Kasumi-1 (cell line): ENCODE measurements around the gene EHMT1.
"Not testable (repeated sequence)": the region's sequence is repeated elsewhere in the genome, so short reads cannot be mapped to it uniquely, and the experiment has no call there.

Experiments used
- DNase-seq, 2 experiments: peaks; one replicate each; lab custom pipeline; 2025; lab: John Stamatoyannopoulos, UW

Gene EHMT1

DNA sequence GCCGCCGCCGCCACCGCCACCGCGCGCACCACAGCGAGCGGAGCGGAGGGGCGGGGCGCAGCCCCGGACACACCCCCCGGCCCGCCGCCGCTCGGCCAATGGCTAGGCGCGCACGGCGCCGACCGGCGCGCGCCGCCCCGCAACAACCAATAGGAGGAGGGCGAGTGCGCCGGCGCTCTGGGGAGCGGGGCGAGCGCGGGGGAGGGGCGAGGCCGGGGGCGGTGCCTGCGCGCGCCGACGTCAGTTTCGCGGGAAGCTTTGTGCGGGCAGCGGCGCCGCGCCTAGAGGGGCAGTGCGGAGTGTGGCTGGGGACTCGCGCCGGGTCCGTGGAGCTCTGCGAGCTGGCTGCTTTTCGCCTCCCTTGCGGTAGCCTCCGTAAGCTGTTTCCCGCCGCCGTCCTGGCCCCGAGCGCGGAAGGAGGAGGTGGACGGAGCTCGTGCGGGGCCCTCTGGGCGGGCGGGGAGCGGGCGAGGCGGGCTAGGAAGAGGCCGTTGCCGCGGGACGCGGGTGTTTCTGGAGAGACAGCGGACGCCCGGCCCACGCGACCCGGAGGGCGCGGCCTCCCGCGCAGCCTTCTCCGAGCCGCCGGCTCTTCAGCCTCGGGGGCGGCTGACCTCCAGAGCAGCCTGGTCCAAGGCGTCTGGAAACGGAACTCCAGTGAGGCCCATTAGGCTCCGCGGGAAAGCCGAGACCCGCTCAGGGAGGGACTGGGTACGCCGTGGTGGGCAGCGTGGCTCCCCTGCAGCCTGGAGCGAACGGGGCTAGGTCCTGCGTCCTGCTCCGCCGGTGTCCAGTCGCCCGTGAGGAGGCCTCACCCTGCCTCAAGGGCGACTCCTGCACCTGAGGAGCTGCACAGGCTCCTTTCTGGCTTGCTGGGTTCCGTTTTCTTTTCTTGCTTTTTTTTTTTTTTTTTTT, 28.1 kb upstream of the EHMT1 start, which contains the start of gene ZMYND19:
Gene ZMYND19, minus strand, starts transcription at position 44 of the 915 bp plus-strand sequence. CDS start 249 bp downstream, outside the sequence.
- DNase-seq = peak; percentile 68 to 77

DNA sequence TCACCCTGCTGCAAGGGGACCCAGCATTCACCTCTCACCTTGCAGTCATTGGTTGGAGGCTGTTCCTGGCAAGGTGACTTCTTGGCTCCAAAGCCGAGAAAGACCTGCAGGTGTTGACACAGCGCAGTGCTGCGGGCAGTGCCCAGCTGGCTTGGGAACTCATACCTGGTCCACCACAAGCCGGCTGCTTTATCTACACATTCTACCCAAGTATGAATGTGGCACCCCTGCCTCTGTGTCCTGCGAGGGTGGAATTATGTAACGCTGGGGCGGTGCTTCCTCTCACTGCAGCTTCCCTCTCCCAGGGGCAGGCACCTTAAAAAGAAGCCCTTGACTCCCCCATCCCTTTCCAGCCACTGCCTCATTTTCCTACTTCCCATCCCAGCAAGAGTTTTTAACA, 26.0 kb upstream of the EHMT1 start:
- peak; percentile 30 to 41 for DNase-seq

DNA sequence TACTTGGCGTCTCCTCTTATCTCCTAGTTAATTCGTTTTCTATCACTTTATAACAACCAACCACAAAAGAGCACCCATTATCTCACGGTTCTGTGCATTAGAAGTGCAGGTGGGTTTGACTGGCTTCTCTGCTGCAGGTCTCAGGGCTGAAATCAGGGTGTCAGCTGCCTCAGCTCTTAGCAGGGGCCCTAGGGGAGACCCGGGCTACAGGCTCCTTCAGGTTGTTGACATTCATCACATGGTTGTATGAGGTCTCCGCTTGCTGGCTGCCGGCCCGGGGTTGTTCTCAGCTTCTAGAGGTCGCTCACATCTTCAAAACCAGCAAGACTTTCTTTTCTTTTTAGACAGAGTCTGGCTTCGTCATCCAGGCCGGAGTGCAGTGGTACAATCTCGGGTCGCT, 25.6 kb upstream of the EHMT1 start:
- DNase-seq = no peak

DNA sequence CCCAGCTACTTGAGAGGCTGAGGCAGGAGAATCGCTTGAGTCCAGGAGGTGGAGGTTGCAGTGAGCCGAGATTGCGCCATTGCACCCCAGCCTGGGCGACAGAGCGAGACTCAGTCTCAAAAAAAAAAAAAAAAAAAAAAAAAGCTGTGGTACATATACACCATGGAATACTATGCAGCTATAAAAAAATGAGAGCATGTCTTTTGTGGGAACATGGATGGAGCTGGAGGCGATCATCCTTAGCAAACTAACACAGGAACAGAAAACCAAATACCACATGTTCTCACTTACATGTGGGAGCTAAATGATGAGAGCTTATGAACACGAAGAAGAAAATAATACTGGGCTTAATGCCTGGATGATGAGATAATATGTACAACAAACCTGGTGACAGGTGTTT, 22.2 kb upstream of the EHMT1 start:
- DNase-seq = not testable (repeated sequence)

DNA sequence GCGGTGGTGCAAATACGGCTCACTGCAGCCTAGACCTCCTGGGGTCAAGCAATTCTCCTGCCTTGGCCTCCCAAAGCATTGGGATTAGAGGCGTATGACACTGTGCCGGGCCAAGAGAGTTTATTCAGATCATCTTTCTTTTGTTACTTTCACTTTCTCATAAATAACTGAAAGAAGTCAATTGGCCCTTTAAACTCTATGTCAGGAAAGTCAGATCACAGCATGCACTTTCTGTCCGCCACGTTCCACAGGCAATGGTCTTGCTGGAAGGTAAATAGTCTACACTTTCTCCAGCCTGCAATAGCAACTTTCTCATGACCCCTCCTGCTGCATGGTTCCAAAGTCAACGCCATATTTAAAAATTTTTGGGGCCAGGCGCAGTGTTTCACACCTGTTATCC, 19.9 kb upstream of the EHMT1 start:
- DNase-seq = no peak

DNA sequence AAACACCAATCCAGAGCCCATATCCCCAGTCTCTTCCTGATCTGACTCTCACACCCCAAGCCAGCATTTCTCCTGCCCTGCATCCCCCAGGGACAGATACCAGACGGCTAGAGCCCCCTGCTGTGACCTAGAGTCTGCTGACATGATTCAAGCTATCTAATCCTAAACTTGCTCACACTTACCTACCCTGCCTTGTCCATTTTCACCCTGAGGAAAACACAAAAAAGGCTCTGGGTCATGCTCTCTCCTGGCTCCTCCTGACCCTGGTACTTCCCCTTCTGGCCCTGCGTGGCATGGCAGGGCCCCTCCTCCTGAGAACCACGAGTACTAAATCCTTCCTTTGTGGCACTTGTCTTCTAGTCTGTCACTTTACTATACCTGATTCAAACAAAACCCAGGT, 16.1 kb upstream of the EHMT1 start:
- DNase-seq = peak; percentile 62 to 80

DNA sequence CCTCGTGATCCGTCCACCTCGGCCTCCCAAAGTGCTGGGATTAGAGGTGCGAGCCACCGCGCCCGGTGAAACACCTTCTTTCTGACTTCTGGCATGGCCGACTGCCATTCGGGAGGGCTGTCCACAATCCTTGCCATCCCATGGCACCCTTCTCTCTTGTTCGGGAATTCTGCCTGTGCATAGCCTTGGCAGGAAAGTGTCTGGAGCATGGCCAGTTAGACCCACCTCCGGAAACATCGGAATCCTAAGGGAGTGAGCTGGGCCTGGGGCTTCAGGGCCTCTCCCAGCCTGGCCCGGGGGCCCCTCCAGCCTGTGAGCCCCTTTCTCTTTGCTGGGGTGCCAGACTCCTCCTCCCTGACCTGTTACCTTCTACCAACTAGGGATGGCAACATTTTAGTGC, 14.9 kb upstream of the EHMT1 start:
- DNase-seq = no peak

DNA sequence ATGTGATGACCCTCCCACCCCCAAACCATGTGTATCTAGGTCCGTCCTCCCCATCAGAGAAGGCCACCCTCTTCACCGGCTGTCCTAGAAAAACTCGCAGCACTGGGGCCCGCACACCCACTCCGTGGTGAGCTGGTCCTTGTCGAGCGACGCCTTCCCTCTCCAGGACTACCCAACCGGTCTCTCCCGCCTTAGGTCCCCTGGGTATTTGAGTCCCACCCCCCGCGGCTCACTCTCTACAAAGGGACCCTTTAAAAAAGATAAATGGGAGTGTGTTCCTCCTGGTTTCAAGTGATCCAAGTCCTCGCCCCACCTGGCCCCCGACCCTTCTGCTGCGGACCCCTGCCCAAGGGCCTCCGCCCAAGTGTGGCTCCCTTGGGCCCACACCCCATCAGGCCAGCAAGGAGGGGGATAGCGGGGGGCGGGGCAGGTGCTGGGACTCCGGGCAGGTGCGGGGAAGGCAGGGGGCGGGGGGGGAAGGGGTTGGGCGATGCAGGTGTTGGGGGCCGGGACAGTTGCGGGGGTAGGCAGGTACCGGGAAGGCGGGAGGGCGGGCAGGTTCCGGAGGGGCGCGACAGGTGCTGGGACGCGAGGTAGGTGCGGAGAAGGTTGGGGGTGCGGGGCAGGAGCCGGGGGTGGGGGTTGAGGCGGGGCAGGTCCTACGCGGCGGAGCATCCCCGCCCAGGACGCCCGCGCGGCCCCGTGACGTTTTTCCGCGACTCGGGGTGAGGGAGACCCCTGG, 14.3 kb upstream of the EHMT1 start:
- no peak for DNase-seq

DNA sequence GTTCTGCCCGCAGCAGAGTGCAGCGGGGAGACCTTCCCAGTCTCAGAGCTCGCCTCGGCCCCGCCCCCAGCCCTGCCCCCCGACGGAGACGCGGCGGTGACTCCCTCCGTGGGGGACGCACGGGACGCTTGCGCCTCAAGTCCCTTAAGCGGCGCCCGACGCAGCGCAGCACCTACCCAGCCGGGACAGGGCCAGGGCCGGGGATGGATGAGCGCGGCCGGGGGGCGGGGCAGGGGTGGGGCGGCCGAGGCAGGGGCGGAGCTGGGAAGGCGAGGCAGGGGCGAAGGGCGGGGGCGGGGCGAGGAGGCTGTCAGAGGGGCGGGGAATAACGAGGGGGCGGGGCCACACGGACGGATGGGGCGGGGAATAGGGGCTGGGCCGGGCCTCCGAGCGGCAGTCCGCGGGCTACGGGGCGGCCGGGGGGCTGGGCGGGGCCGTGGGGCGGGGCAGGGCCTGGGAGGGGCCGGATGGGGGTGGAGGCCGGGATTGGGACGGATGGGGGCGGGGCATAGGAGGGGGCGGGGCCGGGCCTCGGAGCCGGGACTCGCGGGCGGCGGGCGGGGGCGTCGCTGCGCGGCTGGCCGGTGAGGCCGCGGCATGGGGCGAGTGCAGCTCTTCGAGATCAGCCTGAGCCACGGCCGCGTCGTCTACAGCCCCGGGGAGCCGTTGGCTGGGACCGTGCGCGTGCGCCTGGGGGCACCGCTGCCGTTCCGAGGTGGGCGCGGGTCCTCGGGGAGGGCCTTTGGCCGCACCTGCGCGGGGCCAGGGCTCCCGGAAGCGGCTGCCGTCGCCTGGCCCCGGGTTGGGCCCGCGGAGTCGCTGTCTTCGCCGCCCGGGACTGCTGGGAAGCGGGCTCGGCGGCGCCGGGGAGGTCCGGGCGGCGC, 13.4 kb upstream of the EHMT1 start, which contains the start of gene ARRDC1:
Gene ARRDC1, plus strand, starts transcription at position 566 of the 884 bp plus-strand sequence. Its CDS starts 32 bp downstream, at position 598.
- peak; percentile 79 to 88 for DNase-seq

DNA sequence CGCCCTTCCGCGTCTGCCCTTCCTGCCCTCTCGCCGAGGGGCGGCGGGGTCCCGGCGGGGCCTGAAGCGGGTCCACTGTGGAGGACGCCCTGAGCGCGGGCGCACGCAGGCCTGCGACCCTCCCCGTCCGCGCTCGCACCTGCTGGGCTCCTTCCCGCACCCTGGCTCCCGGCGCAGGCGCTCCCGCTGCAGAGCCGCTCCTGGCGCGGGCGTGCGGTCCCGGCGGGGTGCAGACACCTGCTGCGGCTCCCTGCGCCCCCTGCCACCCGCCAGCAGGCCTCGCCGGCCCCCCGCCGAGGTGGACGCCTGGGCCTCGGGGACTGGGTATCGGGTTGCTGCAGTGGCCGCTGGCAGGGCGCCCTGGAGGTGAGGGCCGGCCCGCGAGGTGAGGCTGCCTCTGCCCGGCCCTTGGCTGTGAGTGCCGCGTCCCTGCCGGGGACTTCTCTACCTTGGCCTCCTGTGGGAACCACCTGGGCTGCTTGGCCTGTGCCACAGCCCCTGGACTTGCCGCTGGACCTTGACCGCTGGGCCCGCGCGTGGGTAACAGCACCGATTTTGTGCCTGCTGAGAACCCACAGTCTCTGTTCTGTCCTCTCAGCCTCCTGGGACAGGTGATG, 12.7 kb upstream of the EHMT1 start:
- DNase-seq = no peak

DNA sequence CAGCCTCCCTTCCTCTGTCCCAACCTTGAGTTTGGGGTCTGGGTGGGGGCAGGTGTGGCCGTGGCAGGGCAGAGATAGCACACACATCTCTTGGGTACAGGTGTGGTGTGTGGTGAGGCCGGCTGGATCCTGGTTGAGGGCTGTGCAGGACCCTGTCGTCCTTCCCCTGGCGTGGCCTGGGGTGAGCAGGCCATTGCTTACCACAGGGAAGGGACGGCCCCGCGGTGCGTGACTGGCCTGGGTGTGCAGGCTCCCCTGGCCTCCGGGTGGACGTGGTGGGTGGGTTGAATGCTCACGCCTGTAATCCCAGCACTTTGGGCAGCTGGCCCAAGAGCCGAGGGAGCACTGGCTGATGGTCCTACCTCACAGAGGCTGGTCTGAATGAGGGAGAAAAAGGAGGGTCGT, 12.1 kb upstream of the EHMT1 start:
- DNase-seq = no peak

DNA sequence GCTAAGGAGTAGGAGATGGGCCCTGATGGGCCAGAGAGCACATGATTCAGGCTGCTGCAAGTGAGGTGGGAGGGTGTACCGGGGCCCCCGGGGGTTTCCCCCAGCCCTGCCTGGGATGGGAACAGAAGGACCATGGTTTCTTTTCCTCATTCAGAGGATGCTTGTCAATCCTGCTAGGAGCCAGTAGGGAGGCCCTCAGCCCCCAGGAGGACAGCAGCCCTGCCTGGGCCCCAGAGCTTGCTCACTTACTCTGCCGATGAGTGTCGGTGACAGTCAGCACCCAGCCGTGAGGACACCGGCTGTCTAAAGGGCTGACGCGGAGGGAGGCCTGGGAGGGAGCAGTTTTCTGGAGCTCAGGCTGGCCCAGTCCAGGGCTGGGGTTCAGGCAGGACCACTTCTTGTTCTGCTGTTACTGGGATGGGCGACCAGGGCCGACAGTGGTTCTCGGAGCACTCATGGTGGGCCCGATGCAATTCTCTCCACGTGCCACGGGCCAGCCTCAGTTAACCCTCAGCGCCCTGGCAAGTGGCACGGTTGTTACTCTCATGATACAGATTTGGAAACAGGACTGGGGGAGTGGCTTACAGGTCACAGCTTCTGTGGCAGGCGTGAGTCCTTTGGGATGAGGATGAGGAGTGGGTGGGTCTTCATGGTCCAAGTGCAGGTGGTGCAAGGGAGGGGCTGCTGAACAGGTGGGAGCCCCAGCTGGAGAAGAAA, 11.5 kb upstream of the EHMT1 start:
- DNase-seq = peak; percentile 17 to 34

DNA sequence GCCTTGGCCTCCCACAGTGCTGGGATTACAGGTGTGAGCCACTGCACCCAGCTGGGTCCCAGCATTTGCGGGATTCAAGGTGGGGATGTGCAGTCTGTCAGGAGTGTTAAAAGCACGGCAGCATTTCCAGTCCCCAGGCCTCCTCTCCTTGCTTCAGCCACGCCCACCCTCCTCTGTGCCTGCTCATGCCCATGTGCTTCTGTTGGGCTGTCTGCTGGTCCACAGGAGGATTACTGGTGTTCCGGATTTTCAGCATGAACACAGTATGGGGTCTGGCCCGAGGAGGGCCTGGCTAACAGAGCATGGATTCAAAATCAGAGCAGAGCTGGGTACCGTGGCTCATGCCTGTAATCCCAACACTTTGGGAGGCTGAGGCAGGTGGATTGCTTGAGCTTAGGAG, 7.9 kb upstream of the EHMT1 start:
- no peak for DNase-seq

DNA sequence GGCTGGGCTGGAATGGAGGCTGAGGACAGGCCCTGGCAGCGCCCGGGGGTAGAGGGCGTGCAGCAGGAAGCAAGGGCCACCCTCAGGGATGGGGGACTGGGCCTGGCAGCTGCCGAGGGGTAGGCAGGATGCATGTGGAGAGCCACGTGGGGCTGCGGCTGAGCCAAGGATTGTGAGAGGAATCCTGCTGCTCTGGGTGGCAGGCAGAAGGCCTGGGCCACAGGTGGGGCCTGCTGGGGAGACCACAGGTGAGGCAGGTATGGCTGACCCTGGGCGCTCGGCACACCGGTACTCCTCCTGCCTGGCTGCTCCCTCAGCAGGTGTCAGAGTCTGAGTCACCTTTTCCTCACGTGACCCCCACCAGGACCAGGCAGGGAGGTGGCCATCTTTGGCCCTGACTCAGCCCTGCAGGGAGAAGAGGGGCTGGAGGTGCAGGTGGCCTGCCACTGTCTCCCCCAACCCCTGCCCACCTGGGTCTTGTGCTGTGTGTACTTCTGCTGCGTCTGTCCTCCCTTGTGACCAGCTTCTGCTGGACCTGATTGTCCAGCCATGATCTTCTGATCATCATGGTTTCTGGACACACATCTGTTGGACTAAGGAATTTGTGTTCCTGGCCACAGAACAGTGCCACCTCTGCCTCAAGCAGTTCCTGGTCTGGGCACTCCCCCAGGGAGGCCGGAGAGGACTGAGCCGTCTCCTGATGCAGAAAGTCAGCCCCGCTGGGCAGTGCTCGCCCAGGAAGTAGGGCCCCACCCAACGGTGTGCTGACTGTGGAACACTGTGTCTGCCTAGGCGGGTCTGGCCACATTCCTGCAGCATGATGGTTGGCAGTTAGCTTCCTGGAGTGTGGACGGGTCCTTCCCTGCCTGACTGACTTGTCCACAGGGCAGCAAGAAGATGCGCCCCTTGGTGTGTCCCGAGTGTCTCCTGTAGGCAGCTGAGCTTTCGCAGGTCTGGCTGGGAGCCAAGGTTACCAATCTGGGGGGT, 6.9 kb upstream of the EHMT1 start:
- no peak for DNase-seq

DNA sequence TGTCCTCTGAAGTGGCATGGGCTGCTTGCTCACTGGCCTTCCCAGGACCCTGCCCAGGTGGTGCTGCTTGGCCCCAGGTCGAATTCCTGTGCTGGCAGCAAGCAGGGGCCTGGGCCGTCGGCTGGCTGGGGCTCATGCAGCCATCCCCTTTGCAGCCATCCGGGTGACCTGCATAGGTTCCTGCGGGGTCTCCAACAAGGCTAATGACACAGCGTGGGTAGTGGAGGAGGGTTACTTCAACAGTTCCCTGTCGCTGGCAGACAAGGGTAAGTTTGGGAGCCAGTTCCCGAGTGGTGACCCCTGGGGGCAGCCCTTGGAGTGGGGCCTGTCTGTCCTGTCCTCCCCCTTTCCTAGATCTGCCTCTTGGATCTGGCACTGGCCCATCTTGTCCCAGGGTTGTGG, 6.1 kb upstream of the EHMT1 start:
- DNase-seq = no peak

DNA sequence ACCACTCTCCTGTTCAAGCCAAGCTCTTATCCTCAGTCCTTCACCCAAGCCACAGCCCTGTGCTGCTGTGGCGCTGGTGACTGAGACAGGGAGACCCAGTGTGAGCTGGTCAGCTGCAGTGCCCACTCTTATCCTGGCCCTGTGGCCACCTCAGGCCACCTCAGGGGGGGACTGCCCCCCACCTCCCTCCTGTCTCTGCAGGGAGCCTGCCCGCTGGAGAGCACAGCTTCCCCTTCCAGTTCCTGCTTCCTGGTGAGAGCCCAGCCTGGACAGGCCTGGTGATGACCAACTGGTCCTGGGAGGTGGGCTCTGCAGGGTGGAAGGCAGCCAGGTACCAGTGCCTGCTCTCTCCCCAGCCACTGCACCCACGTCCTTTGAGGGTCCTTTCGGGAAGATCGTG, 5.5 kb upstream of the EHMT1 start:
- DNase-seq = no peak

DNA sequence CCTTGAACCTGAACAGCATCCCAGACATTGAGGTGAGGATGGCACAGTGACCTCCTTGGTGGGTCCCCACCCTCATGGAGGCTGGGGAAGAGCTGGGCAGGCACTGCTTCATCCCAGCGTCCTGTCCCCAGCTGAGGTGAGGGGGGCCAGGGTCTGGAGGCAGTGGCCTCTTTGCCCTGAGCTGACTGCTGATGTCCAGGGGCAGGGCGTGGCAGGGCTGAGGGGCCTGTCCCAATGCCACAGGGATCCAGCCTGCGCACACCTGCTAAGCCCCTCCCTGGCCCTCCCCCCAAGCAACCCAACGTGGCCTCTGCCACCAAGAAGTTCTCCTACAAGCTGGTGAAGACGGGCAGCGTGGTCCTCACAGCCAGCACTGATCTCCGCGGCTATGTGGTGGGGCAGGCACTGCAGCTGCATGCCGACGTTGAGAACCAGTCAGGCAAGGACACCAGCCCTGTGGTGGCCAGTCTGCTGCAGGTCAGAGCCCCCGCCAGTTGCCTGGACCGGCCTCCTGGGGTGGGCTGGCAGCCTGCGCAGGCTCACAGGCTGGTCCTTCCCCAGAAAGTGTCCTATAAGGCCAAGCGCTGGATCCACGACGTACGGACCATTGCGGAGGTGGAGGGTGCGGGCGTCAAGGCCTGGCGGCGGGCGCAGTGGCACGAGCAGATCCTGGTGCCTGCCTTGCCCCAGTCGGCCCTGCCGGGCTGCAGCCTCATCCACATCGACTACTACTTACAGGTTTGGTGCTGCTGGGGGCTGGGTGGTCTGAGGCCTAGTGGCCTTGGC, 4.9 kb upstream of the EHMT1 start:
- DNase-seq = no peak

DNA sequence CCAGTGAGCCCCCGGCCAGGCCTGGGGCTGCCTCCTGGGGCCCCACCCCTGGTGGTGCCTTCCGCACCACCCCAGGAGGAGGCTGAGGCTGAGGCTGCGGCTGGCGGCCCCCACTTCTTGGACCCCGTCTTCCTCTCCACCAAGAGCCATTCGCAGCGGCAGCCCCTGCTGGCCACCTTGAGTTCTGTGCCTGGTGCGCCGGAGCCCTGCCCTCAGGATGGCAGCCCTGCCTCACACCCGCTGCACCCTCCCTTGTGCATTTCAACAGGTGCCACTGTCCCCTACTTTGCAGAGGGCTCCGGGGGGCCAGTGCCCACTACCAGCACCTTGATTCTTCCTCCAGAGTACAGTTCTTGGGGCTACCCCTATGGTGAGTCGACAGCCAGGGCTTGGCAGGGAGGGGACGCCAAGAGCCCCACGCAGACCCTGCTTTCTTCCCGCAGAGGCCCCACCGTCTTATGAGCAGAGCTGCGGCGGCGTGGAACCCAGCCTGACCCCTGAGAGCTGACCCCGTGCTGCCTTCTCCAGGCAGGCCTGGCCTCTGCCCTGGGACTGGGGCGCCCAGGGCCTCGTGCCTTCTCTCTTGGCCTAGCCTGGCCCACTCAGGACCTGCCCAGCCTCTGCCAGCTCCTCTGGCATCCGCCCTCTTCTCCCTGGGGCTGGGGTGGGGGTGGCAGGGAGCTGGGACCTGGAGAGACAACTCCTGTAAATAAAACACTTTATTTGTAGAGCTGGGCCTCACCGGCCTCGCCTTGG, 4.0 kb upstream of the EHMT1 start:
- no peak for DNase-seq
